SKM-1 (cell line): ENCODE results near the gene TMEM233.
"Not testable (repeated sequence)": the region's sequence is repeated elsewhere in the genome, so short reads cannot be mapped to it uniquely, and the experiment has no call there.

Experiments
- DNase-seq: peaks from one replicate; lab custom pipeline; 2025; ENCODE audit not compliant: unreplicated experiment; lab: John Stamatoyannopoulos, UW

TMEM233 gene

GRCh38 chr12:119603767-119604166 lies 10.2 kb downstream of the TMEM233 start:
- DNase-seq = no peak

DNA sequence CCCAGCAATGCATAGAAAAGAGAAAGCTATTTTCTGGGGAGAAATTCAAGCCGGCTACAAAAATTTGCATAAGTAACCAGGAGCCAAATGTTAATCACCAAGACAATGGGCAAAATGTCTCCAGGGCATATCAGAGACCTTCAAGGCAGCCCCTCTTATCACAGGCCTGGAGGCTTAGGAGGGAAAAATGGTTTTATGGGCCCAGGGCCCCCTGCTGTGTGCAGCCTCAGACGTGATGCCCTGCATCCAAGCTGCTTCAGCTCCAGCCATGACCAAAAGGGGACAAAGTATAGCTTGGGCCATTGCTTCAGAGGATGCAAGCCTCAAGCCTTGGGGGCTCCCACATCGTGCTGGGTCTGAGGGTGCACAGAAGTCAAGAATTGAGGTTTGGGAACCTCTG lies 15.8 kb downstream of the TMEM233 start:
- no peak for DNase-seq

- DNase-seq = no peak
Observed at GRCh38 chr12:119613319-119613936, 19.9 kb downstream of the TMEM233 start.

DNA sequence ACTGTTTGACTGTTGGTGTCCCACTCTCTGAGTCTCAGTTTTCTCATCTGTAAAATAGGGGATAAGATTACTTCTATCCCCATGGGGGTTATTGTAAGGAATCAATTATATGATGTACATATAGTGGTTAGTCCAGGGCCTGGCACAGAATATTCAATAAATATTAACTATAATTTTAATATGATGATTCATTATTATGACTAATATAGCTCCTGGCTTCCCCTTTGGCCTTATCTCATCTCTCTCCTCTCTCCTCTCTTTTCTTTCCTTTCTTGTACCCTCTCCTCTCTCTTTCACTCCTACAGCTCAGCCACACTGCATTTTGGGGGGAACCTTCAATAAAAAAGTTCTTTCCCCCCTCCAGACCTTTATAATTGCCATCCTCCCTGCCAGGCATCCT lies 21.1 kb downstream of the TMEM233 start:
- DNase-seq = no peak

GRCh38 chr12:119615518-119616475 lies 22.2 kb downstream of the TMEM233 start:
- DNase-seq = no peak

- DNase-seq = not testable (repeated sequence)
Observed at GRCh38 chr12:119618328-119618896, 24.8 kb downstream of the TMEM233 start.

- no peak for DNase-seq
Observed at GRCh38 chr12:119620490-119620889, 26.9 kb downstream of the TMEM233 start.

- no peak for DNase-seq
Observed at GRCh38 chr12:119621878-119622277, 28.3 kb downstream of the TMEM233 start.

DNA sequence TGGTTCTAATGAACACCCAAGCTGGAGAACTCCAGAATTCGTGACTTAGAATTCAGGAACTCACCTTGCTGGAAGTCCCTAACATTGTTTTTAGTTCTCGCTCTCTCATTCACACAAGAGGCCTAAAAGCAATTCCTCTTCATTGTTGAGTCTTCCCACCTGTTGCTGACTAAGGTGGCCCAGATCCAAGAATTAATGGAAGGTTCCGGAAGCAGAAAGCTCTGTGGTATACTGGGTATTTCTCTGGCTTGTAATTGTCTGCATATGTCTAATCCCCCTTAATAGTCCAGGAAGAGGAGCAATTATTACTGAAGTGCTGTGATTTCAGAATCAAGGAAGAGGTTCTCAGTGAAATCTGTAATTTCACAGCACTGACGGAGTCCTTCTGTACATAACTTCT lies 31.4 kb downstream of the TMEM233 start:
- DNase-seq = no peak

DNA sequence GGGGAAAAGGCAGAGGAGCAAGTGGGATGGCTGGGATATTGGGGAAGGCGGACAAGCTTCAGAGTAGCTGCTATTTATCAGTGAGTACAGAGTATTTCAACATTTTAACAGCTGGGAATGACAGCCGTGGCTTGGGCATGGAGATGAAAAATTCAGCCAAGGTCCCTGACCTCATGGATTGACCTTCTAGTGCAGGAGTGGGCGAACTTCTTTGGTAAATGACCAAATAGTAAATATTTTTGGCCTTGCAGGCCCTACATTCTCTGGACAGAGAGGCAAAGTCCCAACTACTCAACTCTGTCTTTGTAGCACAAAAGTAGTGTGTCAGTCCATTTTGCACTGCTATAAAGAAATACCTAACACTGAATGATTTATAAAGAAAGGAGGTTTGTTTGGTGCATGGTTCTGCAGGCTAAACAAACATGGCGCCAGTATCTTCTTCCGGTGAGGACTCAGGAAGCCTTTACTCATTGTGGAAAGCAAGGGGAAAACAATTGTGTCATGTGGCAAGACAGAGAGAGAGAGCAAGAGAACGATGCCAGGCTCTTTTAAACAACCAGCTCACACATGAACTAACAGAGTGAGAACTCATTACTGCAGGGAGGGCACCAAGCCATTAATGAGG lies 33.6 kb downstream of the TMEM233 start:
- DNase-seq = no peak

- no peak for DNase-seq
Observed at GRCh38 chr12:119627686-119628085, 34.1 kb downstream of the TMEM233 start.

DNA sequence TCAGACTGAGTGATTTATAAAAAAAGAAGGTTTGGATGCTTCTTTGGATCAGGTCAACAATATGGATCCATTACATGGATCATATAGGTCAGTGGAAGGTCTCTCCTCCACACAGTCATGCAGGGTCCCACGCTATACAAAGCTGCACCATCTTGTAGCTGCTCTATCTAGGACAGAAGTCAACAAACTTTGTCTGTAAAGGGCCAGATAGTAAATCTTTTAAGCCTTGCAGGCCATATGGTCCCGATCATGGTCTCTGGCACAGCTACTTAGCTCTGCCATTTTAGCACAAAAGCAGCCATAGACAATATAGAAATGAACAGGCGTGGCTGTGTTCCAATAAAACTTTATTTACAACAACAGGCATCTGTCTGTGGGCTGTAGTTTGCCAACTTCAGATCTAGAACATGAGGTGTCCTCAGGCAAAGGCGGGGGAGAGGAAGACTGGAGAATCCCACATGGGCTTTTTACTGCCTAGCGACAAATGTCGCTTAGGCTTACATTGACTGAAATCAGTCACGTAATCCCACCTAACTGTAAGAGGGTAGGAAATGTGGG lies 36.7 kb downstream of the TMEM233 start:
- DNase-seq = no peak

DNA sequence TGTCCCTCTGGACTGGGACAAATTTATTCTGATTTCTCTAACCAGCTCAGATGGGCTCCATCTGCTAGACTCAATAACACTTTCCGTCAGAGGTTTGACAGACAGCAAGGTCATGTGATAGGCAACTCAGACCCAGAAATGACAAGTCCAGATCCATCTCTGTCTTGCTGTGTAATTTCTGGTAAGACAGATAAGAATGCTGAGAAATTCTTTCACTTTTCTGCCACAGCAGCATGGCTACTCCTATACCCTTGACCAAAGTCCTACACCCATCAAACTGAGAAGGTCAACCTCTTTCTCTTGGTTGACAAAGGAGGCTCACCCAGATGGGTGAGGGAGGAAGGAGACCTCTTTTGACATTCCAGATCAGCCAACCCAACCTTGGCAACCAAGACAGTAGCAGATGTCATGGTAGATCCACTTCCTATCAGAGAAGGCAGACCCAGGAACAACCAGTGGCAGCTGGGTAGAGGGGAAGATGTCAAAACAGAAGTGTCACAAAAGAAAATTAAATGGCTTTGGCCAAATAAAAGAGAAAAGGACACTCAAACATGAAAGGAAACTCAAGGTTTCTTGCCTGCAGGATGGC lies 37.5 kb downstream of the TMEM233 start:
- no peak for DNase-seq

DNA sequence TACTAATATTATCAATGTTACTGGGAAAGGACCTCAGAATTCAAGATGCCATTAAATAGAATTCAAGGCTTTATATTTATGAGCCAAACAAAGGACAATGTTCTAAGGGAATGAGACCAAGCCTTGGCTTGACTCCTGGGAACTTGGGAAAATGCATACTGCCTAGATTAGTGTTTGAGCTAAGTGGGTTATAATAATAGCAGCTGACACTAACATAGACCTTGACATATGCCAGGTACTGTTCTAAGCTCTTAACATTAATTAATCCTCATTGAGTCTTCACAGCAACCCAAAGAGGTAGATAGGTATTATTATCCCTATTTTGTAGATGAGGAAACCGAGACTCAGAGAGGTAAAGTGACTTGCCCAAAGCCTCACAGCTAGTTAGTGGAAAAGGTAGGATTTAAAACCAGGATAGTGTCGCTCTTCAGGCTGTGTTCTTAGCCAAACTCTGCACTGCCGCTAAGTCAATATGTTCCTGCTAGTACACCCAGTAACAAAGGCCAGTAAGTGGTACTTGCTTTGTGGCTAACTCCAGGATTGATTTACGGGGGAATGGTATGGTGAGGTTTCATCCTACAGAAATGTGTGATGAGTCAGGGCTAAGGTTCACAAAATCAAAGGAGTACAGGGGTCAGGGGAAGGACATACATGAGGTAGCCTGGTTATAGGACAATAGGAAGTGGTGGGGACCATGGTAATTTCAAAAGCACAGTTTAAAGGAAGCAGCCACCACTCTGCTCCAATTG lies 38.5 kb downstream of the TMEM233 start:
- no peak for DNase-seq

GRCh38 chr12:119634743-119635142 lies 41.2 kb downstream of the TMEM233 start:
- no peak for DNase-seq

- no peak for DNase-seq
Observed at GRCh38 chr12:119642986-119643385, 49.4 kb downstream of the TMEM233 start.

- no peak for DNase-seq
Observed at GRCh38 chr12:119644930-119645329, 51.4 kb downstream of the TMEM233 start.

GRCh38 chr12:119645535-119646059 lies 52.0 kb downstream of the TMEM233 start:
- no peak for DNase-seq

DNA sequence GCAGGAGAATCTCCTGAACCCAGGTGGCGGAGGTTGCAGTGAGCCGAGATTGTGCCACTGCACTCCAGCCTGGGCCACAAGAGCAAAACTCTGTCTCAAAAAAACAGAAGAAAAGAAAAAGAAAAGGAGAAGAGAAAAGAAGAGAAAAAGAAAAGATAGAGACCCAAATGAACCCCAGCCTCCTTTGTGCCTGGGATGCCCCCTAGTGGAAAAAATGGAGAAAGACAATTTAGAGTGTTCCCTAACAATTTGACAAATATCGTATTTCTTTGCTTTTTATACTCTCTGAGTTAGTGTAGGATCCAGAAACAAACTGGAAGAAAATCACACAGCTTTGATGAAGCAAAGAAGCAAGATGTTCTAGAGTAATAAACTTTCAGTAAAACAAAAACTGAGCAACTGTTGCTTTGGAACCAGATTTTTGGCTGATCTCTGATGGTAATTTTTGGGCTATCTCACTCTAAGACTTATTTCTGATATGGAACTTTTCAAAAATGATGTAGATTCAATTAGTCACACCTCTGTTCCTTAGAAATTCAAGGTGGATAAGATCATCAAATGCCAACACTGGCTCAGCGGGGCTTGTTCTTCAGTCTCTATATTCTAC lies 55.7 kb downstream of the TMEM233 start:
- no peak for DNase-seq
